IPS-20b (cell line): ENCODE data around the gene NPR1.

Source experiments
- H3K27ac ChIP-seq: one replicate; pipeline ENCODE4 v1.5.1; 2013; ENCODE audit warnings: low read length
- H3K27me3 ChIP-seq: 2 replicates; pipeline ENCODE4 v1.6.1; 2013; ENCODE audit warnings: mild to moderate bottlenecking, low read length, inconsistent platforms; ENCODE audit not compliant: insufficient read depth
- H3K36me3 ChIP-seq: 2 replicates; pipeline ENCODE4 v1.6.1; 2013; ENCODE audit warnings: low read depth, mild to moderate bottlenecking, inconsistent platforms, low read length, moderate library complexity; ENCODE audit not compliant: insufficient read depth
- H3K4me1 ChIP-seq: 2 replicates; pipeline ENCODE4 v1.6.1; 2013; ENCODE audit warnings: mild to moderate bottlenecking, control low read depth, inconsistent platforms, low read length, moderate library complexity; ENCODE audit not compliant: insufficient read depth
- H3K4me3 ChIP-seq: 2 replicates; pipeline ENCODE4 v1.5.1; 2013; ENCODE audit warnings: mild to moderate bottlenecking, low read length, inconsistent platforms
- H3K9ac ChIP-seq: 2 replicates; pipeline ENCODE4 v1.6.1; 2013; ENCODE audit warnings: low read depth, mild to moderate bottlenecking, inconsistent platforms, low read length, moderate library complexity
- H3K9me3 ChIP-seq: 2 replicates; pipeline ENCODE4 v1.6.1; 2013; ENCODE audit warnings: mild to moderate bottlenecking, low read depth, low read length, inconsistent platforms; ENCODE audit not compliant: insufficient read depth

NPR1 gene

GRCh38 chr1:153678519-153679336 is at the start of gene NPR1:
Gene NPR1, plus strand, starts transcription at chr1:153678688. Its CDS starts 421 bp downstream, at chr1:153679109.
- peaks cover 10% of the 10 kb centered on the region; the same call in 1 of the 2 replicates for H3K36me3 ChIP-seq
- peaks cover 45% of the 10 kb centered on the region for H3K27me3 ChIP-seq
- H3K4me1 ChIP-seq = peaks cover 7% of the 10 kb centered on the region; the same call in 1 of the 2 replicates
- H3K9ac ChIP-seq = peak within 1 kb of the TSS; percentile 48; the same call in 1 of the 2 replicates
- H3K9me3 ChIP-seq = no peaks in the 10 kb centered on the region
- H3K27ac ChIP-seq = no peak within 1 kb of the TSS
- peak within 1 kb of the TSS; percentile 68 for H3K4me3 ChIP-seq

GRCh38 chr1:153629343-153629665 is 49.2 kb upstream of the NPR1 start:
- no peak overlapping the region for H3K27ac ChIP-seq
- H3K4me1 ChIP-seq = peaks cover 7% of the 10 kb centered on the region; the same call in 1 of the 2 replicates
- peaks cover 6% of the 10 kb centered on the region for H3K27me3 ChIP-seq
- no peak overlapping the region for H3K9ac ChIP-seq
- no peak overlapping the region for H3K4me3 ChIP-seq
- H3K36me3 ChIP-seq = peaks cover 9% of the 10 kb centered on the region; the same call in 1 of the 2 replicates
- H3K9me3 ChIP-seq = no peaks in the 10 kb centered on the region

- H3K4me1 ChIP-seq = peaks cover 7% of the 10 kb centered on the region; the same call in 1 of the 2 replicates
- no peak overlapping the region for H3K9ac ChIP-seq
- H3K4me3 ChIP-seq = no peak overlapping the region
- no peak overlapping the region for H3K27ac ChIP-seq
- H3K27me3 ChIP-seq = peaks cover 6% of the 10 kb centered on the region
- H3K36me3 ChIP-seq = peaks cover 8% of the 10 kb centered on the region; the same call in 1 of the 2 replicates
- no peaks in the 10 kb centered on the region for H3K9me3 ChIP-seq
These were observed 48.5 kb upstream of the NPR1 start for GRCh38 chr1:153629971-153630370.

GRCh38 chr1:153630384-153630783 is 48.1 kb upstream of the NPR1 start:
- Histone ChIP-seq H3K9ac (no peak overlapping the region), H3K4me3 (no peak overlapping the region), H3K27me3 (peaks cover 6% of the 10 kb centered on the region), H3K27ac (no peak overlapping the region), H3K9me3 (no peaks in the 10 kb centered on the region), H3K4me1 (peaks cover 7% of the 10 kb centered on the region; the same call in 1 of the 2 replicates), H3K36me3 (peaks cover 4% of the 10 kb centered on the region; the same call in 1 of the 2 replicates)

GRCh38 chr1:153631047-153632022 is 47.2 kb upstream of the NPR1 start:
- peaks cover 5% of the 10 kb centered on the region; the same call in 1 of the 2 replicates for H3K4me1 ChIP-seq
- H3K27me3 ChIP-seq = peaks cover 5% of the 10 kb centered on the region
- no peaks in the 10 kb centered on the region for H3K9me3 ChIP-seq
- H3K9ac ChIP-seq = no peak overlapping the region
- no peak overlapping the region for H3K4me3 ChIP-seq
- peaks cover 8% of the 10 kb centered on the region for H3K36me3 ChIP-seq
- H3K27ac ChIP-seq = no peak overlapping the region

- Histone ChIP-seq H3K9me3 (no peaks in the 10 kb centered on the region), H3K4me1 (no peaks in the 10 kb centered on the region), H3K9ac (peak overlapping the region; percentile 60; the same call in 1 of the 2 replicates), H3K27ac (no peak overlapping the region), H3K4me3 (peak overlapping the region; percentile 93; the same call in 1 of the 2 replicates), H3K27me3 (no peaks in the 10 kb centered on the region), H3K36me3 (peaks cover 27% of the 10 kb centered on the region)
These were observed 45.2 kb upstream of the NPR1 start for GRCh38 chr1:153633161-153633753.

GRCh38 chr1:153633754-153634665 is 44.5 kb upstream of the NPR1 start, which contains the start of gene CHTOP:
Gene CHTOP, plus strand, starts transcription at chr1:153634066. Its CDS starts 2,523 bp downstream, at chr1:153636589.
- Histone ChIP-seq H3K27me3 (no peaks in the 10 kb centered on the region), H3K4me3 (peak within 1 kb of the TSS; percentile 93), H3K9me3 (no peaks in the 10 kb centered on the region), H3K36me3 (peaks cover 35% of the 10 kb centered on the region), H3K27ac (peak within 1 kb of the TSS; percentile 97), H3K9ac (peak within 1 kb of the TSS; percentile 100), H3K4me1 (no peaks in the 10 kb centered on the region)

GRCh38 chr1:153635872-153636271 is 42.6 kb upstream of the NPR1 start:
- Histone ChIP-seq H3K4me3 (peak overlapping the region; percentile 93; the same call in 1 of the 2 replicates), H3K27ac (no peak overlapping the region), H3K27me3 (no peaks in the 10 kb centered on the region), H3K36me3 (peaks cover 53% of the 10 kb centered on the region), H3K9ac (peak overlapping the region; percentile 25; the same call in 1 of the 2 replicates), H3K4me1 (no peaks in the 10 kb centered on the region), H3K9me3 (no peaks in the 10 kb centered on the region)

GRCh38 chr1:153636312-153636711 is 42.2 kb upstream of the NPR1 start:
- no peak overlapping the region; the same call in 1 of the 2 replicates for H3K4me3 ChIP-seq
- H3K9me3 ChIP-seq = no peaks in the 10 kb centered on the region
- H3K4me1 ChIP-seq = no peaks in the 10 kb centered on the region
- H3K27me3 ChIP-seq = no peaks in the 10 kb centered on the region
- peaks cover 58% of the 10 kb centered on the region for H3K36me3 ChIP-seq
- H3K27ac ChIP-seq = no peak overlapping the region
- peak overlapping the region; percentile 25; the same call in 1 of the 2 replicates for H3K9ac ChIP-seq

GRCh38 chr1:153638261-153638660 is 40.2 kb upstream of the NPR1 start:
- peaks cover 77% of the 10 kb centered on the region for H3K36me3 ChIP-seq
- H3K27me3 ChIP-seq = no peaks in the 10 kb centered on the region
- no peaks in the 10 kb centered on the region for H3K4me1 ChIP-seq

More at GRCh38 chr1:153638261-153638660, 40.2 kb upstream of the NPR1 start:
- H3K9me3 ChIP-seq = no peaks in the 10 kb centered on the region
- H3K27ac ChIP-seq = no peak overlapping the region
- H3K4me3 ChIP-seq = no peak overlapping the region
- H3K9ac ChIP-seq = no peak overlapping the region
